PC-3 (cell line): Measurements from ENCODE around the gene CHMP2A. TPM values are rescaled to one million over a fixed set of nuclear protein-coding genes. Genes with fewer than 3 reads are reported as not detected.

ENCODE experiments used
- ATAC-seq: fragments of 200-7000 bp; cut with Tn5 transposase; 2 replicates; pipeline ENCODE4 v1.9.1; 2020; ENCODE audit warnings: mild to moderate bottlenecking, moderate library complexity
- BruUV-seq: library from RNA; stranded (reverse); fragments of 400-500 nt; replicated peaks from 2 replicates; lab custom pipeline; 2021; lab: Mats Ljungman, UMichigan
- CTCF ChIA-PET: fragments of 300-600 bp; sonication (Branson Sonifier 250); formaldehyde crosslinking; loops from one replicate; lab custom pipeline; 2022; ENCODE audit warnings: antibody characterized with exemption; lab: Charles Lee
- POLR2A ChIA-PET: fragments of 300-600 bp; sonication (Branson Sonifier 250); formaldehyde crosslinking; loops from one replicate; lab custom pipeline; 2022; ENCODE audit warnings: antibody characterized with exemption; ENCODE audit not compliant: unreplicated experiment; lab: Charles Lee
- DNase-seq: peaks from one replicate; pipeline ENCODE4 v3.0.0-alpha.2; 2015
- H2AFZ ChIP-seq: fragments of 300-600 bp; sonication (generic); 2 replicates; pipeline ENCODE4 v1.6.0; 2016; ENCODE audit warnings: antibody characterized with exemption, low read length
- H3F3A ChIP-seq: fragments of 300-600 bp; sonication (generic); one replicate; pipeline ENCODE4 v1.6.0; 2017; ENCODE audit warnings: antibody characterized with exemption, low read length, control low read depth, mild to moderate bottlenecking; ENCODE audit not compliant: unreplicated experiment
- H3K27ac ChIP-seq: fragments of 300-600 bp; sonication (generic); 2 replicates; pipeline ENCODE4 v1.5.1; 2016; ENCODE audit warnings: mild to moderate bottlenecking, low read length
- H3K27me3 ChIP-seq: fragments of 300-600 bp; sonication (generic); 2 replicates; pipeline ENCODE4 v1.6.1; 2016; ENCODE audit warnings: low read length, mixed read lengths
- H3K36me3 ChIP-seq: fragments of 300-600 bp; sonication (generic); 2 replicates; pipeline ENCODE4 v1.6.1; 2016; ENCODE audit warnings: low read depth, mixed run types, low read length, mixed read lengths
- H3K4me1 ChIP-seq: fragments of 300-600 bp; sonication (generic); 2 replicates; pipeline ENCODE4 v1.5.1; 2016; ENCODE audit warnings: low read length; ENCODE audit not compliant: insufficient read depth
- H3K4me2 ChIP-seq: fragments of 300-600 bp; sonication (generic); 2 replicates; pipeline ENCODE4 v1.6.0; 2016; ENCODE audit warnings: low read length
- H3K4me3 ChIP-seq: fragments of 300-600 bp; sonication (generic); 2 replicates; pipeline ENCODE4 v1.5.1; 2016; ENCODE audit warnings: mild to moderate bottlenecking, low read length, mixed read lengths
- H3K79me2 ChIP-seq: fragments of 300-600 bp; sonication (generic); 2 replicates; pipeline ENCODE4 v1.6.1; 2017; ENCODE audit warnings: low read length, mixed read lengths
- H3K9ac ChIP-seq: fragments of 300-600 bp; sonication (generic); 2 replicates; pipeline ENCODE4 v1.6.0; 2016; ENCODE audit warnings: mild to moderate bottlenecking, low read length
- H3K9me2 ChIP-seq: fragments of 300-600 bp; sonication (generic); replicated peaks from 2 replicates; pipeline ENCODE4 v1.6.1; 2016; ENCODE audit warnings: mixed run types, low read length, mixed read lengths
- H3K9me3 ChIP-seq: fragments of 300-600 bp; sonication (generic); 2 replicates; pipeline ENCODE4 v1.6.1; 2016; ENCODE audit warnings: low read length, mixed read lengths
- H4K20me1 ChIP-seq: fragments of 300-600 bp; sonication (generic); 2 replicates; pipeline ENCODE4 v1.6.1; 2016; ENCODE audit warnings: low read length, mixed read lengths
- CTCF ChIP-seq: fragments of 300-600 bp; sonication (generic); conservative IDR thresholded peaks from 2 replicates; pipeline ENCODE4 v1.5.1; 2017; ENCODE audit warnings: antibody characterized with exemption, low read depth, mild to moderate bottlenecking, low read length
- EZH2 ChIP-seq: fragments of 300-600 bp; sonication (generic); IDR thresholded peaks from one replicate; pipeline ENCODE4 v1.6.1; 2017; ENCODE audit warnings: antibody characterized with exemption, mild to moderate bottlenecking, low read length; ENCODE audit not compliant: unreplicated experiment
- EZH2phosphoT487 ChIP-seq: fragments of 300-600 bp; sonication (generic); IDR thresholded peaks from 2 replicates; pipeline ENCODE4 v1.6.1; 2018; ENCODE audit warnings: mild to moderate bottlenecking, antibody characterized with exemption, low read length, borderline replicate concordance
- intact Hi-C: fragments of 100-400 bp; cut with micrococcal nuclease; formaldehyde crosslinking; loops from 2 replicates; pipeline ENCODE4 v1.9.0; 2023
- total RNA-seq: library from RNA; depleted of rRNA; stranded (reverse); fragments of >200 nt; gene quantifications from 2 replicates; pipeline ENCODE4 v1.2.3, GENCODE V29; 2014

CHMP2A gene
- total RNA-seq, 1 experiment from 2014 or later = 220 TPM

DNA sequence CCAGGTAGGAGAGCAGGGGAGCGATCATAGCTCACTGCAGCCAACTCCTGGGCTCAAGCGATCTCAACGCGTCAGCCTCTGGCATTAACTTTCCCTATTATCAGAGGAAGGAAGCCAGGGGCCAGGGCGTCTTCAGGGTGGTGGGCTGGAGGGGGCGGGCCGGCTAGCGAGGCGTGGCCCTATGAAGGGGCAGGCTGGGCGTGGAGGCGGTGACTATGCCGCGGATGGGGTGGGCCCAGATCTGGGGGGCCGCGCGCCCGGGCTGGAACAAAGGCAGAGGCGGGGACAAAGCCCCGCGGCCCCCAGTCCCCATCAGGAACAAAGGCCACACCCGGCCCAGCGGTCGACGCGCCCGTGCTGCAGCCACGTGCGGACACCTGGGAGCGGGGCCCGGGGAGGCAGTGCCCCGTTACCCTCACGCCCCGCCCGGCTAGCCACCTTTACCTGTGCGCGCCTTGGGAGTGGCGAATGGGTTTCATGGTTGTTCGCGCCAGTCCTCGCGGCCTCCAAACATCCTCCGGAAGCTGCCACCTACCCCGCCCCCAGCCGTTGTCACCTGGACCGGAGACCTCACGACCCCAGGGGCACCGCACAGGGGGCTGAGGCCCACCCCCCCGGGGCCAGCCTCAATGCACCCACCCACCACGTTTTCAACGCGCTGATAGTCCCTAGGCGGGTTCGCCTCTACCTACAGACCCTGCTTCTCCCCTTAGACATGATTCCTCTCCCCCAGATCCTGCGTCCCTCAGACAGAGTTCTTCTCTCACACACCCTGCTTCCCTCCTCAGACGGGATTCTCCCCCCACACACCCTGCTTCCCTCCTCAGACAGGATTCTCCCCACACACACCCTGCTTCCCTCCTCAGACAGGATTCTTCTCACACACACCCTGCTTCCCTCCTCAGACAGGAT, 16.4 kb downstream of the CHMP2A start:
- TF ChIP-seq CTCF (no peak), EZH2 (no peak), EZH2phosphoT487 (no peak)
- no peaks in the 10 kb centered on the region; the same call in 1 of the 2 replicates for H3K4me1 ChIP-seq
- H3K4me2 ChIP-seq = no peak overlapping the region
- H2AFZ ChIP-seq = no peak overlapping the region
- no peaks in the 10 kb centered on the region for H3K79me2 ChIP-seq
- no peak overlapping the region for H3K9ac ChIP-seq
- H3K36me3 ChIP-seq = no peaks in the 10 kb centered on the region
- intact Hi-C loops = no loop called here
- ATAC-seq = no peak
- no peaks in the 10 kb centered on the region for H3K9me3 ChIP-seq
- 0 out of 2 replicates have a peak, but pooled peaks cover 3% of the 10 kb centered on the region for H3K27me3 ChIP-seq
- POLR2A ChIA-PET = no interaction called here
- CTCF ChIA-PET = no interaction called here
- no peak overlapping the region for H3K4me3 ChIP-seq
- DNase-seq = no peak
- no peak overlapping the region for H3K27ac ChIP-seq
- no TSS peak for BruUV-seq
- H4K20me1 ChIP-seq = no peaks in the 10 kb centered on the region
- peaks cover 3% of the 10 kb centered on the region for H3F3A ChIP-seq
- H3K9me2 ChIP-seq = no peaks in the 10 kb centered on the region

DNA sequence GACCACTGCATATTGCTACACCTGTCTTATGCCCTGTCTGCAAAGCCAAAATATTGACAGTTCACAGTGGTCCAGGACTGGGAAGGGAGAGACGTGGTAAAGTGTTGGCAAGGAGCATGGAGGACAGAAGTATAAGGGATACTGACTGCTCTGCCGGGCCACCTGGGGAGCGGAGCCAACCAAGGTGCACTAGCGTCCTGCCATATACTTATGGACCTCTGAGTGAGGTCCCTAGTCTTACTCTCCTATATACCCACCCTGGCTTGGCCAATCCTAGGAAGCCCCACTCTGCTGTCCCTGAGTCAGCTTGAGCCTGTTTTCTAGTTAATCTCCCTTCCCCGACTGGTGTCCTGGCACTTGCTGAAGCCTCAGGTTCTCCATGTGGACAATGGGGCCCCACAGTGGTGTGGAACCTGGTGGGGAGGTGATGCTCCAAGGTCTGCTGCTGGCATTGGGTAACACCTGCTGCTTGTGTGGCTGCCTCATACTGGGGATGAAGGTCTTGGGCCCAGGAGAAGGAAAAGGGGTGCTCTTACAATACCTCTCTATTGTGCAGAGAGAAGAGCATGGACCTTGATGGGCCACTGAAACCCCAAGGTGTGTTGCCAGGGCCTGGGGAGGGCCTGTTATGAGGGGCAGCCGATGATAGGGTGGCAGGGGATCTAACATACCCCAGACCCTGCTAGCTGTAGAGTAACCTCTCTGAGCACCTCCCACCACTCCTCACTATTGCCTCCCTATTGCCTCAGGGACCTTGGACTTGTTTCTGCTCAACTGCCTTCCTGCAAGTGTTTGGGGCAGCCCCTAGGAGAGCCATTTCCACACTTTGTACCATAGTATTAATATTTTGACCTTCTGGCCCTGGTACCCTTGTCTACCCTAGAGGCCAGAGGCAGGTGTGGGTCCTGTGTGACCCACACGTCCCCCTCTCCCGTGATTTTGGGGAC, 17.8 kb downstream of the CHMP2A start:
- Histone ChIP-seq H3K27ac (no peak overlapping the region), H3K9me2 (no peaks in the 10 kb centered on the region), H2AFZ (no peak overlapping the region), H3F3A (no peaks in the 10 kb centered on the region), H3K9ac (no peak overlapping the region), H3K79me2 (no peaks in the 10 kb centered on the region), H3K9me3 (no peaks in the 10 kb centered on the region), H3K4me1 (no peaks in the 10 kb centered on the region), H4K20me1 (no peaks in the 10 kb centered on the region), H3K4me3 (no peak overlapping the region), H3K27me3 (0 out of 2 replicates have a peak, but pooled peaks cover 6% of the 10 kb centered on the region), H3K36me3 (no peaks in the 10 kb centered on the region), H3K4me2 (no peak overlapping the region)
- DNase-seq (no peak), ATAC-seq (no peak)
- no TSS peak for BruUV-seq
- ChIA-PET POLR2A (no interaction called here), CTCF (no interaction called here)
- intact Hi-C loops = no loop called here
- TF ChIP-seq EZH2 (no peak), CTCF (no peak), EZH2phosphoT487 (no peak)
